ENCODE measurements around the gene CNIH4.
A peak's percentile ranks its signal among the peaks of the same experiment; 100 is the strongest.
"Not testable (repeated sequence)": the region's sequence is repeated elsewhere in the genome, so short reads cannot be mapped to it uniquely, and the experiment has no call there.

The CNIH4 gene

DNA sequence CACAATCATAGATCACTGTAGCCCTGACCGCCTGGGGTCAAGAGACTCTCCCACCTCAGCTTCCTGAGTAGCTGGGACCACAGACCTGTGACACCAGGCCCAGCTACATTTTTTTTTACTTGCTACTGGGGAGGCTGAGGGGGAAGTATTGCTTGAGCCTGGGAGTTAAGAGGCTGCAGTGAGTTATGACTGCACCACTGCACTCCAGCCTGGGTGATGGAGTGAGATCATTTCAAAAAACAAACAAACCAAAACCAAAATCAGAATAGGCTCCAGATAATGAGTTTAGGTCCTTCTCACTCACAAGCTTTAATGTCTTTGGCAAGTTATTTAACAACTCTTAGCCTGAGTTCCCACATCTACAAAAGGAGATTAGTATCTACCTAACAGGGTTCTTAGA lies 55.1 kb downstream of the CNIH4 start:
- no peaks in the 10 kb centered on the region for H3K4me1 ChIP-seq
- peaks cover 92% of the 10 kb centered on the region for H3K36me3 ChIP-seq
- H3K27ac ChIP-seq = no peak overlapping the region
- H4K20me1 ChIP-seq = peaks cover 44% of the 10 kb centered on the region
- no peak for TF ChIP-seq Cebpa-rat (IDR thresholded peaks at IDR 0.05)
- H3K4me3 ChIP-seq = no peak overlapping the region
- no peak overlapping the region for H3K4me2 ChIP-seq
- H3K27me3 ChIP-seq = no peaks in the 10 kb centered on the region
- H3K9ac ChIP-seq = no peak overlapping the region
- no peaks in the 10 kb centered on the region for H3K9me3 ChIP-seq

DNA sequence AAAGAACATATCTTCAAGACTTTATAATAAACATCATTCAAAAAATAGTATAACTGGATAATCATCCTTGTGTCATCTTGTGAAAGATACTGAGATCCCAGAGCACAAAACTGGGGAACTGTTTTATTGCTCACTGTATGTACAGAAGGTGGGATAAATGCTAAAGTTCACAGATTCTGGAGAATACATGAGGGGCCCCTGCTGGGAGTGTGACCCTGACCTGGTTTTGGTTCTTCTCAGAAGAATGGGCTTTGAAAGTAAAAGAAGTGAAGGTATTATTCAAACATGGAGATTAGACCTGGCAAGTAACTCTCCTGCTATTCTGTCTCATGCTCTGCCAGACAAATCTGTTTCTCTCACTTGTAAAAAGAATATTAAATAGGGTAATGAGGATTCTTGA lies 63.4 kb downstream of the CNIH4 start:
- H3K9ac ChIP-seq = no peak overlapping the region
- no peak overlapping the region for H3K4me3 ChIP-seq
- peaks cover 67% of the 10 kb centered on the region for H4K20me1 ChIP-seq
- no peaks in the 10 kb centered on the region for H3K9me3 ChIP-seq
- no peak overlapping the region for H3K4me2 ChIP-seq
- H3K27ac ChIP-seq = no peak overlapping the region
- peaks cover 1% of the 10 kb centered on the region for H3K4me1 ChIP-seq
- no peak for TF ChIP-seq Cebpa-rat (IDR thresholded peaks at IDR 0.05)
- peaks cover 96% of the 10 kb centered on the region for H3K36me3 ChIP-seq
- H3K27me3 ChIP-seq = no peaks in the 10 kb centered on the region

DNA sequence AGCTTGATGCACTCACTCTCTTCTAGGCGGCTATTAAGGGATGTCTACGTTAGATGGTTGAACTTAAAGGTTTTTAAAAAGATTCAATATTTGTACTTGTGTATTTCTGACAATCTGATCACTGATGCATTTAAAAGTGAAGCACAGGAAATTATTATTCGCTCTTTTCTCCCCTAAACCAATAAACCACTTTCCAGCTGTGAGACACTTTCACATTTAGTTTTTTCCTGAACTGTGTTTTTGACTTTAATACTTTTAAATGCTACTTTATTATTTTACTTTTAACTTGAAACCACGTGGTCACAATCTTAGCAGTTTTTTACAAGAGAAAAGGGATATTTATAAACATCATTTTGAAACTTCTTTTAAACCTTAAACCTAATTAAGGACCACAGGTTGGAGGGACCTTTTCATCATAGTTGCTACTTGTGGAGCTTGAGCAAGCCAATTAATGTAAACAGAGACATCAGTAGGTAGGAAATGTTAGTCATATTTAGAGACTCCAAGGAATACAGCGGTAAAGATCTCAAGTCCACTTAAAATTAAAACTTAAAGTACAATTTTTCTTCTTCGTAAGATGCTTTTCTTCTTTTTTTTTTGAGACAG lies 68.7 kb downstream of the CNIH4 start:
- no peak overlapping the region for H3K9ac ChIP-seq
- no peak for TF ChIP-seq Cebpa-rat (IDR thresholded peaks at IDR 0.05)
- H3K9me3 ChIP-seq = no peaks in the 10 kb centered on the region
- no peak overlapping the region for H3K27ac ChIP-seq
- peaks cover 77% of the 10 kb centered on the region for H4K20me1 ChIP-seq
- H3K4me1 ChIP-seq = peaks cover 23% of the 10 kb centered on the region
- peaks cover 76% of the 10 kb centered on the region for H3K36me3 ChIP-seq
- peak overlapping the region; percentile 40 for H3K4me2 ChIP-seq
- no peaks in the 10 kb centered on the region for H3K27me3 ChIP-seq
- no peak overlapping the region for H3K4me3 ChIP-seq

DNA sequence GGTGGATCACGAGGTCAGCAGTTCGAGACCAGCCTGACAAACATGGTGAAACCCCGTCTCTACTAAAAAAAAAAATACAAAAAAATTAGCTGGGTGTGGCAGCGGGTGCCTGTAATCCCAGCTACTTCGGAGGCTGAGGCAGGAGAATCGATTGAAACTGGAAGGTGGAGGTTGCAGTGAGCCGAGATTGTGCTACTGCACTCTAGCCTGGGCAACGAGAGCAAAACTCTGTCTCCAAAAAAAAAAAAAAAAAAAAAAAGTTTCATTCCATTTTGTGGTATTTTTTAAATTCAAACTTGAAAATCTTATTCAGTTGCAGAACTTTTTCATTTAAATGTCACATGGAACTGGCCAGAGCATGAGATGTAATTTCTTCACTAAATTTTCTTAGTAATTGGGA lies 70.2 kb downstream of the CNIH4 start:
- not testable (repeated sequence) for H3K4me2 ChIP-seq, H3K27ac ChIP-seq, H3K9me3 ChIP-seq, H3K4me3 ChIP-seq, H3K27me3 ChIP-seq, H3K9ac ChIP-seq
- Histone ChIP-seq H3K36me3 (peaks cover 61% of the 10 kb centered on the region), H3K4me1 (peaks cover 37% of the 10 kb centered on the region), H4K20me1 (peaks cover 87% of the 10 kb centered on the region)

DNA sequence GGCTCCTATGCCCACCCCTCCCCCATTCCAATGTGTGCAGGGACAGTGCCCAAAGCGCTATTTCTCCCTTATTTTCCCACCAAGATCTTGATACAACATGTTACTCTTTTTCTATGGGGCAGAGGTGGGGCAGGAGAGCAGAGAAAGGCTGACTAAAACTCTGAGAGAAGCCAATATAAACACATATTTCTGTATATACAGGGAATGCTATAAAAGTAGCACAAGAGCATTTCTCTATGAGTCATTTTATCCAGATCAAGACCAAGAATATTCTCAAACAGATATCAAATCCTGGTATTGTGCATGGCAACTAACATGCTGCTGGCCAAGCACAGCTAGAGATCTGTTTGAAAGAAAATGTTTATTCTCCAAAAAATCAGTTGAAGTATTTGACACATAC lies 70.7 kb downstream of the CNIH4 start:
- Histone ChIP-seq H3K9ac (no peak overlapping the region), H3K27ac (no peak overlapping the region), H3K9me3 (no peaks in the 10 kb centered on the region), H3K27me3 (no peaks in the 10 kb centered on the region), H3K36me3 (peaks cover 56% of the 10 kb centered on the region), H3K4me3 (no peak overlapping the region), H3K4me1 (peaks cover 42% of the 10 kb centered on the region), H3K4me2 (no peak overlapping the region), H4K20me1 (peaks cover 92% of the 10 kb centered on the region)
- TF ChIP-seq Cebpa-rat (IDR thresholded peaks at IDR 0.05) = no peak

DNA sequence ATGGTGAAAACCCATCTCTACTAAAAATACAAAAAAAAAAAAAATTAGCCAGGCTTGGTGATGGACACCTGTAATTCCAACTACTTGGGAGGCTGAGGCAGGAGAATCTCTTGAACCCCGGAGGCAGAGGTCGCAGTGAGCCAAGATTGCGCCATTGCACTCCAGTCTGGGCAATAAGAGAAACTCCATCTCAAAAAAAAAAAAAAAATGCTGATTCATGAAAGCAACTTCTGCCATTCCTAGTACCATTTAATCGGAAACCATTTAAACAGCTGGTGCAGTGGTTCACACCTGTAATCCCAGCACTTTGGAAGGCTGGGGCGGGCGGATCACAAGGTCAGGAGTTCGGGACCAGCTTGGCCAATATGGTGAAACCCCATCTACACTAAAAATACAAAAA lies 72.0 kb downstream of the CNIH4 start:
- H3K27ac ChIP-seq, H3K9me3 ChIP-seq, H3K9ac ChIP-seq, H3K4me2 ChIP-seq, H3K4me3 ChIP-seq, H3K27me3 ChIP-seq: not testable (repeated sequence)
- H4K20me1 ChIP-seq = peaks cover 96% of the 10 kb centered on the region
- H3K4me1 ChIP-seq = peaks cover 49% of the 10 kb centered on the region
- H3K36me3 ChIP-seq = peaks cover 43% of the 10 kb centered on the region
